Coronary artery (tissue), 2 donors: ENCODE results near the gene RALGPS1.
A peak's percentile ranks its signal among the peaks of the same experiment; 100 is the strongest.

Experiments used
- DNase-seq: peaks from one replicate; pipeline ENCODE4 v3.0.0-alpha.2; 2017; ENCODE audit warnings: low spot score
- H3K27ac ChIP-seq, 2 donors: fragments of 200-600 bp; sonication (generic); one replicate each; pipeline ENCODE4 v1.5.1; 2016 to 2019
- H3K4me3 ChIP-seq: fragments of 200-600 bp; sonication (generic); 2 replicates; pipeline ENCODE4 v1.5.1; 2016; ENCODE audit warnings: mild to moderate bottlenecking, moderate library complexity
- TF ChIP-seq, protein P1 (sequence below): fragments of 200-600 bp; sonication (generic); IDR thresholded peaks from one replicate; pipeline ENCODE4 v1.5.1; 2019; ENCODE audit warnings: antibody characterized with exemption

The RALGPS1 gene

GRCh38 chr9:127079446-127080140 is 165.0 kb downstream of the RALGPS1 start:
- Histone ChIP-seq H3K4me3 (no peak overlapping the region), H3K27ac (no peak overlapping the region)
- TF ChIP-seq, protein P1, sequence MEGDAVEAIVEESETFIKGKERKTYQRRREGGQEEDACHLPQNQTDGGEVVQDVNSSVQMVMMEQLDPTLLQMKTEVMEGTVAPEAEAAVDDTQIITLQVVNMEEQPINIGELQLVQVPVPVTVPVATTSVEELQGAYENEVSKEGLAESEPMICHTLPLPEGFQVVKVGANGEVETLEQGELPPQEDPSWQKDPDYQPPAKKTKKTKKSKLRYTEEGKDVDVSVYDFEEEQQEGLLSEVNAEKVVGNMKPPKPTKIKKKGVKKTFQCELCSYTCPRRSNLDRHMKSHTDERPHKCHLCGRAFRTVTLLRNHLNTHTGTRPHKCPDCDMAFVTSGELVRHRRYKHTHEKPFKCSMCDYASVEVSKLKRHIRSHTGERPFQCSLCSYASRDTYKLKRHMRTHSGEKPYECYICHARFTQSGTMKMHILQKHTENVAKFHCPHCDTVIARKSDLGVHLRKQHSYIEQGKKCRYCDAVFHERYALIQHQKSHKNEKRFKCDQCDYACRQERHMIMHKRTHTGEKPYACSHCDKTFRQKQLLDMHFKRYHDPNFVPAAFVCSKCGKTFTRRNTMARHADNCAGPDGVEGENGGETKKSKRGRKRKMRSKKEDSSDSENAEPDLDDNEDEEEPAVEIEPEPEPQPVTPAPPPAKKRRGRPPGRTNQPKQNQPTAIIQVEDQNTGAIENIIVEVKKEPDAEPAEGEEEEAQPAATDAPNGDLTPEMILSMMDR = no peak
- peak; percentile 19 for DNase-seq

DNA sequence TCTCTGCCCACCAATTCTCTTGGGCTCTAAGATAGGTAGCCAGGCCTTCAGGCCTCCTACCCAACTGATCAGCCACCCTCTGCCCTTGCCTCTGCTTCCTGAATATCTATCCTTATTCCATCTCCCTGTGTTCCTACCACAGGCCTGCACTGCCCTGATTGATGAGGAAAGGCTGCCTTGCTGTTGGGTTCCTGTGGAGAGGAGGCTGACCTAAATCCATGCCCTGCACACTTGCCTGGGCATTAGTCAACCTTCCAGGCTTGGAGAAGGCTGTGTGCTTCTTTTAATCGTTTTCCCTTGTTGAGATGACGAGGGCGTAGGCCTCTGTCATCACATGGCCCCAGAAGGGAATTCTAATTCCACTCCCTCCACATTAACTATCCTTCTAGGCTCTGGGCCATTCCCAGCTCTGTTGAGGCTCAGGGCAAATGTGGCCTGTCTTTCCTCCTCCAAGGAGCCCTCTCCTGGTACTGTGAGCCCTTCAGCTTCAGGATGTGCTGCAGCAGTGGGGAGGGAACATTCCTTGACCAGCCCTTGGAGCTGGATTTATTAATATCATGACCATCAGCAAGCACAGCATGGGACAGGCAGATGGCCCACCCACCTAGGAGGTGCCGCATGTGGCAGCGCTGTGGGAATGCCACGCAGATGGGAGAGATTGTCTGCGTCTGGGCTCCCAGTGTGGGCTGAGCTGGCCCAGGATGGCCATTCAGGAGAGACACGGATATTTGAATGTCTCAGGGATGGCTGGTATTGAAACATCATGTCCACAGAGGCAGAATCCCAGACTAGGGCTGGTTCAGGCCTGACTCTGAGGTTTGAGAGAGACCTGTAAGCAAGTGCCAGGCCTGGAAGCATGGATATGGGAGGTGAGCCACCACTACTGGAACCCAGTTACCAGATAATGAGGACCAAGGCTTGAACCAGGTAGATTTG is 166.9 kb downstream of the RALGPS1 start:
- TF ChIP-seq, protein P1 = no peak
- no peak for DNase-seq
- Histone ChIP-seq H3K27ac (no peak overlapping the region), H3K4me3 (no peak overlapping the region)

GRCh38 chr9:127083138-127083980 is 168.8 kb downstream of the RALGPS1 start:
- H3K4me3 ChIP-seq = no peak overlapping the region
- no peak for DNase-seq
- TF ChIP-seq, protein P1 = no peak
- no peak overlapping the region for H3K27ac ChIP-seq

- Histone ChIP-seq H3K4me3 (no peak overlapping the region), H3K27ac (no peak overlapping the region)
- TF ChIP-seq, protein P1 = no peak
- DNase-seq = no peak
Observed at GRCh38 chr9:127084076-127085039, 169.8 kb downstream of the RALGPS1 start.

DNA sequence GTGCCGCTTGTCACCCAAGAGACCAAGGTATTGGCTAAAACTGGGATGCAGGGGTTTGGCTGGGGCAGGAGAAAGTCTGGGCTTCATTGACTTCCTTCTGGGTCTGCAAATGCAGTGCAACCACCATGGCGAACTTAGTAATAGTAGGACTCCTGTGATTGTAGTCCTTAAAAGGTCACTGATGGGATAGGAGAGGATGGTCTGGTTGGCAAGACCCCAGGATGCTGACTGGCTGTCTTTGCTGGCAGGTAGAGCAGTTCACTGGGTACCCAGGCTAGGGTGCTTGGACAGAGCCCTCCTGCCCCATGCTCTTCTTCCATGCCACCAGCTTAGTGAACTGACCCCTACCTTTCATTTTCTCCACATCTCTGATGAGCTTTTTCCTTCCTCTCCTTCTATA is 170.6 kb downstream of the RALGPS1 start:
- TF ChIP-seq, protein P1 = no peak
- H3K27ac ChIP-seq = no peak overlapping the region

DNA sequence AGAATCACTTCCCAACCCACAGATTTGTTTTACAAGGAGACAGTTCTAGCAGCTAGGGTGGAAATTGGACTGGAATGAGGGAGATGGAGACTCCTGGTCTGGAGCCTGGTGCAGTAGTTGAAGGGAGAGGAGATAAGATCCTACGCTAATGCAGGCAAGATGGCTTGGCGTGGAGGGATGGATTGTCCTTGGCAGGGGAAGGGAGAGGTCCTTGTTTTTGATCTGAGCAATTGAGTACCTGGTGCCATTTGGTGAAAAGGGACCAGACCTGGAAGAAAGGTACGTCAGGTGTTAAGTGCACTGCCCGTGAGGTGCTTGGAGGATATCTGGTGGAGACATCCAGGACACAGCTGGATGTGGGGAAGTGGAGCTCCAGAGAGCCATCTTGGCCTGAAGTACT is 172.2 kb downstream of the RALGPS1 start:
- no peak overlapping the region for H3K27ac ChIP-seq
- H3K4me3 ChIP-seq = no peak overlapping the region
- TF ChIP-seq, protein P1 = no peak
- peak; percentile 26 for DNase-seq

More for the DNA sequence above, 170.6 kb downstream of the RALGPS1 start:
- H3K4me3 ChIP-seq = no peak overlapping the region
- DNase-seq = no peak
